ENCODE data around the gene KRT23.
A peak's percentile ranks its signal among the peaks of the same experiment; 100 is the strongest.

GRCh38 chr17:40884708-40885512 is 52.5 kb downstream of the KRT23 start, which contains the start of gene KRT20:
- TF ChIP-seq CTCF (conservative IDR thresholded peaks at IDR 0.05; ENCODE audit: low read length) (peak; percentile 57), EZH2phosphoT487 (IDR thresholded peaks at IDR 0.05; ENCODE audit: borderline replicate concordance) (no peak)
